Bronchial epithelial cell (primary cell): ENCODE data around the gene PPP1R14D. TPM values are rescaled to one million over a fixed set of nuclear protein-coding genes. Genes with fewer than 3 reads are reported as not detected.

Experiments
- DNase-seq: peaks from one replicate; pipeline ENCODE4 v3.0.0-alpha.2; 2010; ENCODE audit warnings: low read depth
- FAIRE-seq: peaks from 2 replicates; lab custom pipeline; 2011; peaks lifted over from hg19 to GRCh38; lab: Jason Lieb, UNC
- H3K27me3 ChIP-seq: 2 replicates; pipeline ENCODE4 v1.5.1; 2011; ENCODE audit warnings: low read length; ENCODE audit not compliant: control insufficient read depth, insufficient read depth
- H3K36me3 ChIP-seq: 2 replicates; pipeline ENCODE4 v1.5.1; 2011; ENCODE audit warnings: low read length; ENCODE audit not compliant: control insufficient read depth, insufficient read depth
- H3K4me3 ChIP-seq: 2 replicates; pipeline ENCODE4 v1.5.1; 2011; ENCODE audit warnings: mild to moderate bottlenecking, low read depth, low read length, control low read depth
- total RNA-seq: library from RNA; depleted of rRNA; stranded (reverse); fragments of >200 nt; gene quantifications from 2 replicates; pipeline ENCODE4 v1.2.1, GENCODE V29; 2014
- TF ChIP-seq, protein P1 (sequence below): IDR thresholded peaks from 2 replicates; pipeline ENCODE4 v1.5.1; 2011; ENCODE audit warnings: mild to moderate bottlenecking, moderate library complexity, low read length, control low read depth, inconsistent platforms; ENCODE audit not compliant: insufficient read depth, severe bottlenecking

Gene PPP1R14D
- total RNA-seq, 1 donor from 2014 or later: not detected

DNA sequence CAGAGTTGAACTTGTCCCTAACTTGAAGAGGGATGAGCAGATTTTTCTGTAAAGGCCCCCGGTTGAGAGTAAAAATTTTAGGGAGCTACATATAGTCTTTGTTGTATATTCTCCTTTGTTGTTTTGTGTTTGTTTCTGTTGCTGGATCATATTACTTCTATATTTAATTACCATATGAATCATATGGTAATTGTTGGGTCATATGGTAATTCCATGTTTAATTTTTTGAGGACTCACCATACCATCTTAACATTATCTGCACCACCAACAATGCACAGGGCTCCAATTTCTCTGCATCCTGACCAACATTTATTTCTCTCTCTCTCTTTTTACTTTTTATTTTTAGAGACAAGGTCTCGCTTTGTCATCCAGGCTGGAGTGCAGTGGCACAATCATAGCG, 29.0 kb downstream of the PPP1R14D start:
- H3K36me3 ChIP-seq: peaks cover 1% of the 10 kb centered on the region
- FAIRE-seq: no peak
- TF ChIP-seq, protein P1, sequence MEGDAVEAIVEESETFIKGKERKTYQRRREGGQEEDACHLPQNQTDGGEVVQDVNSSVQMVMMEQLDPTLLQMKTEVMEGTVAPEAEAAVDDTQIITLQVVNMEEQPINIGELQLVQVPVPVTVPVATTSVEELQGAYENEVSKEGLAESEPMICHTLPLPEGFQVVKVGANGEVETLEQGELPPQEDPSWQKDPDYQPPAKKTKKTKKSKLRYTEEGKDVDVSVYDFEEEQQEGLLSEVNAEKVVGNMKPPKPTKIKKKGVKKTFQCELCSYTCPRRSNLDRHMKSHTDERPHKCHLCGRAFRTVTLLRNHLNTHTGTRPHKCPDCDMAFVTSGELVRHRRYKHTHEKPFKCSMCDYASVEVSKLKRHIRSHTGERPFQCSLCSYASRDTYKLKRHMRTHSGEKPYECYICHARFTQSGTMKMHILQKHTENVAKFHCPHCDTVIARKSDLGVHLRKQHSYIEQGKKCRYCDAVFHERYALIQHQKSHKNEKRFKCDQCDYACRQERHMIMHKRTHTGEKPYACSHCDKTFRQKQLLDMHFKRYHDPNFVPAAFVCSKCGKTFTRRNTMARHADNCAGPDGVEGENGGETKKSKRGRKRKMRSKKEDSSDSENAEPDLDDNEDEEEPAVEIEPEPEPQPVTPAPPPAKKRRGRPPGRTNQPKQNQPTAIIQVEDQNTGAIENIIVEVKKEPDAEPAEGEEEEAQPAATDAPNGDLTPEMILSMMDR: no peak

DNA sequence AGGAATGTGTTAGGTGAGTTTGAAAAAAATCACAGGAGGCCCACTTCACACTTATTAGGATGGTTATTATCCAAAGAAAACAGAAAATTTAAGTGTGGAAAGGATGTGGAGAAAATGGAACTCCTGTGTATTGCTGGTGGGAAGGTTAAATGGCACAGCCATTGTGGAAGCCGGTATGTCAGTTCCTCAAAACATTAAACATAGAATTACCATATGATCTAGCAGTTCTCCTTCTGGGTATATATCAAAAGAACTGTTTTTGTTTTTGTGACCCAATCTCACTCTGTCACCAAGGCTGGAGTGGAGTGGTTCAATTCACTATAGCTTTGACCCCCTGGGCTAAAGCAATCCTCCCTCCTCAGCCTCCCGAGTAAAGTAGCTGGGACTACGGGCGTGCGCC, 32.0 kb downstream of the PPP1R14D start:
- FAIRE-seq: no peak
- Histone ChIP-seq H3K27me3 (no peaks in the 10 kb centered on the region), H3K4me3 (no peak overlapping the region), H3K36me3 (no peaks in the 10 kb centered on the region)
- DNase-seq: no peak
- TF ChIP-seq, protein P1: no peak

More for the DNA sequence above, 29.0 kb downstream of the PPP1R14D start:
- no peak for DNase-seq
- Histone ChIP-seq H3K4me3 (no peak overlapping the region), H3K27me3 (no peaks in the 10 kb centered on the region)

DNA sequence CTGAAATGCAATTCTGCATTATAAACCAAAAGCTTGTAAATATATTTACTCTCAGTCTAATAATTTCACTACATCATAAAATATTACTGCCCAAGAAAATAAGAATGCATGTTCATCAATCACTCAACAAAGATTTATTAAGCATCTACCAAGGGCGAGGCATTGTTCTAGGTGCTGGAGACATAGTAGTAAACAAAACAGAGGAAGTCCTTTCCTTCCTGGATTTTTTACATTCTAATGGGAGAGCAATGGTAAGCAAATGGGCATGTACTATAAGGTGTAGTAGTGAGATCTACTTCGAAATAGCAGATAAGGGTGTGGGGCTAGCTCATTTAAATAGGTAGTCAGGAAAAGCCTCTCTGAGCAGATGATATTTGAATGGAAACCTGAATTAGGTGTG, 32.5 kb downstream of the PPP1R14D start:
- Histone ChIP-seq H3K4me3 (no peak overlapping the region), H3K36me3 (no peaks in the 10 kb centered on the region), H3K27me3 (no peaks in the 10 kb centered on the region)
- FAIRE-seq (no peak), DNase-seq (no peak)
- TF ChIP-seq, protein P1: no peak

DNA sequence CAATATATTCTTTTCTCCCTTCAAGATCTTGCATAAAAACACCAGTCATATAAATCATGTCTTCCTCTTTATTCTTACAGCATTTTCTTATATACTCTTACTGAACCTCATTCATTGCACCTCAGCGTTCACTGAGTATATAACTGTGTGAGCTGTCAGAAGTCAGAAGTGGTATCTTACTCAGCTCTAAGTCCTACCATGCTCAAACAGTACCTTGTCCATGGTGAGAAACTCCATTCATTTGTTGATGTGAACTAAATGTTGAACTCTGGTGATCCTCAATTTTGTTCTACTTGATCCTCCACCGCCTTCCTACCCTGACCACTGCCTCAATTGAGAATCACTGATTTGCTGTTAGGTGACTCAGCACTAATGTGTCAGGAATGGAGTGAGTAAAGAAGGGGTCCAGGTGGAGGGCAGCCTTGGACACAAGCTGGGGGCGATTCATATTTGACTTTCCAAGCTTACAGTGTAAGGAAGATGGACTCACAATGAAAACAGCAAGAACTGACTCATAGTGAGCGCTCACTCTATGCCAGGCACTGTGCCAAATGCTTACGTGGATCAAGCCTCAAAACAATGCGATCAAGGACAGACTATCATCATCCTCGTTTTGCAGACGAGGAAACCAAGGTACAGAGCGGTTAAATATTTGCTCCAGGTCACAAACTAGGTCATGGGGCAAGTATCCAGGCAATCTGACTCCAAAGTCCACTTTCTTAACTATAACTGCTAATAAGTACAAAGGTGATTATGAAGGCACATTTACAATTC, 35.1 kb downstream of the PPP1R14D start:
- TF ChIP-seq, protein P1: no peak
- Histone ChIP-seq H3K4me3 (no peak overlapping the region), H3K27me3 (no peaks in the 10 kb centered on the region), H3K36me3 (no peaks in the 10 kb centered on the region)
- DNase-seq (peak; percentile 98), FAIRE-seq (peak; percentile 36)

DNA sequence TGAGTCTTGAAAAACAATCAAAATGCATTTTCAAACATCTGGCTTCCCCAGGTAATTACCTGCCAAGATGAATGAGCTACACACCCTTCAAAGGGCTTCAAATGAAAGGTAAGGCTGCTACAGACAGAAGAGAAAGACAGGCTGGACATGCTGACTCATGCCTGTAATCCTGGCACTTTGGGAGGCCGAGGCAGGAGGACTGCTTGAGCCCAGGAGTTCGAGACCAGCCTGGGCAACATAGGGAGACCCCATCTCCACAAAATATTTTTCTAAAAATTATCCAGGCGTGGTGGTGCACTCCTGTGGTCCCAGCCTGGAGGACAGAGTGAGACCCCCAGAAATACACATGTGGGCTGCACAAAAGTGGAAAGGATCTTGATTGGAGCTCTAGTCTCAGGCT, 36.1 kb downstream of the PPP1R14D start:
- H3K27me3 ChIP-seq: no peaks in the 10 kb centered on the region
- no peak overlapping the region for H3K4me3 ChIP-seq
- DNase-seq: no peak
- H3K36me3 ChIP-seq: no peaks in the 10 kb centered on the region
- FAIRE-seq: no peak
- TF ChIP-seq, protein P1: no peak
